Activated CD4-positive, alpha-beta T cell treated with anti-CD3 and anti-CD28 coated beads, Interleukin-10, Interleukin-2, amounts not matched to agents 100 ng/mL and 50 ng/mL, durations not matched to agents 16 hours and 8 hours (primary cell): Measurements from ENCODE around the gene CAMTA1.

Source experiments
- DNase-seq: peaks from one replicate; pipeline ENCODE4 v3.0.0-alpha.2; 2020

Gene CAMTA1

DNA sequence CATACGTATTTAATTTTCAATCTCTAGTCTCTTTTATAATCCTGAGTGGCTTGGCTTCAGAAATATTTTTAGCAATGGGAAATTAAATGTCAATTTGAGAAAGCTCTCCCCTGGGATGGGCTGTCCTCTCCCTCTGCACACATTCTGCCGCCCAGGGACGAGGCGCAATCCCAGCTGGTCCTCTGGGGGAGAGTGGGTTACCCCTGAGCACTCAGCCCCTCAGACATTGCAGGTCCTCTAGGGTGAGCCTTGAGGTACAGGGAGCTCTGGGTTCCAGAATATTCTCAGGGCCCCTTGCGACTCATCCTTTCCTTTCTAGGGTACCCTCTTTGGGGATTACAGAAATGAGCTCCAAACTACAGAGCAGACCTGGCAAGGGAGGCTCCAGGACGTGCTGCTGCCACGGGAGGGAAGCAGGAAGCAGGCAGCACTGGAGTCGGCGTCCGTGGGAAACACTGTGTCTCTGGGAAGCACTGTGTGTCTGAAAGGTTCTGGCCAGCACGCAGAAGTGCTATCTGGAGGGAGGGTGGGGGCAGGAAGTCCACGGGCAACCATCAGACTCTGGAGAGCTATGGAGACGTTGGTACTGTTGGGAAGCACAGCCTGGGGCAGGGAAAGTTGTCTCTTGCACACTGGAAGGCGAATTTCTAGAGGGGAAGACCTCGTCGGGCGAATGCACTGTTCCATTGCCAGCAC, 642.5 kb downstream of the CAMTA1 start:
- DNase-seq, result no peak

DNA sequence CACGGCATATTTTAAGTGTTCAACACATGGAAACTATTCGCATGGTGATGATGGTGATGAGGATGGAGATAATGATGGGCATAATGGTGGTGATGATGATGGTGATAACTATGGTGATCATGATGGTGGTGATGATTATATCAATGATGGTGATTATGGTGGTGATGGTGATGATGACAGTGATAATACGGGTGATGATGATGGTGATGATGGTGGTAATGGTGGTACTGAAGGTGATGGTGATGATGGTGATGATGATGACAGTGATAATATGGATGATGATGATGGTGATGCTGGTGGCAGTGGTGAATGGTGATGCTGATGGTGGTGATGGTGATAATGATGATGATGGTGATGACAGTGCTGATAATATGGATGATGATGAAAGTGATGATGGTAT, 644.0 kb downstream of the CAMTA1 start:
- DNase-seq, result no peak

DNA sequence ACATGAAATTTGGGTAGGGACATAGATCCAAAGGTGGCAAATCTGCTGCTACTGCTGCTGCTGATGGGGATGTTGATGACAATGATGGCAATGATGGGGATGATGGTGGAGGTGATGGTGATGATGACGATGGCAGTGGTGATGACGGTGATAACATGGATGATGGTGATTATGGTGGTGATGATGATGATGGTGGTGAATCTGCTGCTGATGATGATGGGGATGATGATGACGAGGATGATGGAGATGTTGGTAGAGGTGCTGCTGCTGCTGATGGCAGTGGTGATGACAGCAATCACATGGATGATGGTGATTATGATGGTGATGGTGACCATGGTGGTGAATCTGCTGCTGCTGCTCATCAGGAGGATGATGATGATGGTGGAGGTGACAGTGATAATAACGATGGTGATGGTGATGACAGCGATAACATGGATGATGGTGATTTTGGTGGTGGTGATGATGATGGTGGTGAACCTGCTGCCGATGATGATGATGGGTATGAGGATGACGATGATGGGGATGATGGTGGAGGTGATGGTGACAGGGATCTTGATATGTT, 644.9 kb downstream of the CAMTA1 start:
- no peak for DNase-seq

DNA sequence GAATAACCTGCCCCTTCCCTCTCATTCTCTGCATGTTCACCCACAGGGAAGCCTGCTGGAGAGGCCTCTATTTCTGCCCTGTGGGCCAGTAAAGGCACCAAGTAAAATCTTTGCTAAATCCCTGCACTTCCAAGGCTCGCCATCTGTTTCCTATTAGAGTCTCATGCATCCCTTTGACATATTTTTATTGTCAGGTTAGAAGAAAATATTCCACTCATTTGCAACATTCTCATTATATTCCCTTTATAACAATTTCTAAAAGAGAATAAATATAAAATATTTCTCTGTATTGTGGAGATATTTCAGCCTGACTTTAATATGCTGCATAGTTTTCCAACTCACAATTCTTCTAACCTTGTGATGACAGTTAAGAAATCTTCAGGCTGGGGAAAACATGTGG, 645.4 kb downstream of the CAMTA1 start:
- no peak for DNase-seq

DNA sequence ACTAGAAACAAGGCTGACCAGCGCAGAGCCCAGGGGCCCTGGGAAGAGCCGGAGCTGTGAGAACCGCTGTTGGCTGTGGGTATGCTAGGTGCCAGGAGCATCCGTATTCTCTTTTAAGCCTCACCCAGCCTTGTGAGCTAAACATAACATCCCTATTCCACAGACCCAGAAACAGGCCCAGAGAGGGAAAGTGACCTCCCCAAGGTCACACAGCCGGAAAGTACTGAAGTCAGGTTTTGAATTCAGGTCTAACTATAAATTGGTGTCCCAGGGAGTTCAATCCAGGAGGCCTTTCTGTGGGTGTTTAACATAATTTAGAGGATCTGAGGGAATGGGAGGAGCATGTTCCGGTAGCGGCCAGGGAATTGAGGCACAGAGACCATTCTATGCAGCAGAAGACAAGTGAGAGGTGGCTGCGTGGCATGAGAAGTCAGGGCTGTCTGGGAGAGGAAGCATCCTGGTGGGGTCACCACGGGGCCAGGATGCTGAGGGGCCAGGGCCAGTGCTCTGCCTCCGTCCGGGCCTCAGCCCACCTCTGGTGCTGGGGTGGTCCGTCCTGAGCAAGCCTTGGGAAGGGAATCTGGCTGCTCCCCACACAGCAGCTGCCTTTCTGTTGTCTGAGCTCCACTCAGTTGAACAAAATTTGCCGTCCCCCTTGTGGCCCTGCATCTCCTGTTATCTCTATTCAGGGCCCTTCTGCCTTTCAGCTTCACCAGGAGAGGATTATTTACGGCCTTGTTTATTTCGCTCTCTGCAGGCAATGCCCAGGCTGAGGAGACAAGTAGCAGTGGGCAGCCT, 647.0 kb downstream of the CAMTA1 start:
- no peak for DNase-seq

DNA sequence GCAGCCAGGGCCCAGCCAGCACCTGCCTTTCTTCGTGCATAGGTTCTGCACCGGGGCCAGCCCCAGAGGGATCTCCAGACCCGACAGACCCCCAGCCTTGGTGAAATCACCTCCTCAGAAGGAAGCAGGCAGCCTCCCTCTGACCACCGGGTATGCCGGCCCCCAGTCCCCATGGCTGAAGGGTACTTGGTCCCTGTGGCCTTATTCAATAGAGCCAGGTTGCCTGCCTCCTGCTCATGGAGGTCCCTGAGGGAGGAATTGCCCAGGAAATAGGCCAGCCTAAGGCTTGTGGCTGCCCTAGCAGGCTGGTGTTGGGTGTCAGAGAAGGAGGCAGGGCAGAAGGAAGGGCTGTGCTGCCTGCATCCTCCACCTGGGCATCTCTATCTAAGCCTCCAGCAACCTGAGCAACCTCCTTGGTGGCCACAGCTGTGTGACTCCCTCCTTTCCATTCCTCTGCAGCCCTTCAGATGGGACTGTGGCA, 647.7 kb downstream of the CAMTA1 start:
- DNase-seq, result no peak

DNA sequence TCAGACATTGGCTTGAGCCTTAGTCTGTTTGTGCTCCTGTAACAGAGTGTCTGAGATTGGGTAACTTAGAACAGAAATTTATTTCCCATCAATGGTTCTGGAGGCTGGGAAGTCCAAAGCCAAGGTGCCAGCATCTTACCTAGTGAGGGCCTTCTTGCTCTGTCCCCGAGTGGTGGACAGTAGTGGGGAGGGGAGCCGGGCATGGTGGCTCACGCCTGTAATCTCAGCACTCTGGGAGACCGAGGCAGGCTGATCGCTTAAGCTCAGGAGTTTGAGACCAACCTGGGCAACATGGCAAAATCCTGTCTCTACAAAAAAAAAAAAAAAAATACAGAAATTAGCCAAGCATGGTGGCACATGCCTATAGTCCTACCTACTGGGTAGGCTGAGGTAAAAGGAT, 649.3 kb downstream of the CAMTA1 start:
- no peak for DNase-seq

DNA sequence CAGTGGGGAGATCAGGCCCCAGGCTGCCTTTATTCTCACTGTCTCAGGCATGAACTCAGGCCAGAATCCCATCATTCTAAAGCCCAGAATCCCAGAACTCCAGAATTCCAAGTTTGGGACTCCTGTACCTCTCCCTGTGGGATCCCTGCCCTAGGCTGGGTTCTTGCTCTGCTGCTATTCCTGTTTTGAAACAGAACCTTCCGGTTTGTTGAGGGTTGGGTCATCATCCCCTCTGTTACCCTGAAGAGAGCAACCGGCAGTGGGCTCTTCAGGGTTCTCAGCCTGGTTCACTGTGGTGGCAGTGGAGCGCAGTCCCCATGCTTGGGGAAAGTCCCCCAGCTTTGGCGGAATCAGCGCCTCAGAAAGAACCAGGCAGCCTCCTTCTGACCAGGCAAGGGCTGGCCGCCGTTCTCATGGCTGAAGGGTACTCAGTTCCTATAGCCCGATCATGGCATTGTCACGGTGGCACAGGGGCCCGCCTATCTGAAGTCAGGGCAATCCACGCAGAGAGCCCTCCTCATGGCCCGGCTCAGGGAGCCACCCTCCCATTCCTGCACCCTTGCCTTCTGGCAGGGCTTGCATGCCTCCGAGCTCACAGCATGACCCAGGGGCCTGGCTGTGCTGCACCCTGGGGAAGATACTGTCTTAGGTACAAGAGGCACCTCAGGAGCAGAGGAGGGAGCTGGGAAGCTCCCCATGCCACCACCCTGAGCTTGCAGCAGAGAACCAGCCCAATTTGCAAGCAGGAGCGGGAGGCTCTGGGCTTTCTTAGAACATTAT, 650.2 kb downstream of the CAMTA1 start:
- no peak for DNase-seq

DNA sequence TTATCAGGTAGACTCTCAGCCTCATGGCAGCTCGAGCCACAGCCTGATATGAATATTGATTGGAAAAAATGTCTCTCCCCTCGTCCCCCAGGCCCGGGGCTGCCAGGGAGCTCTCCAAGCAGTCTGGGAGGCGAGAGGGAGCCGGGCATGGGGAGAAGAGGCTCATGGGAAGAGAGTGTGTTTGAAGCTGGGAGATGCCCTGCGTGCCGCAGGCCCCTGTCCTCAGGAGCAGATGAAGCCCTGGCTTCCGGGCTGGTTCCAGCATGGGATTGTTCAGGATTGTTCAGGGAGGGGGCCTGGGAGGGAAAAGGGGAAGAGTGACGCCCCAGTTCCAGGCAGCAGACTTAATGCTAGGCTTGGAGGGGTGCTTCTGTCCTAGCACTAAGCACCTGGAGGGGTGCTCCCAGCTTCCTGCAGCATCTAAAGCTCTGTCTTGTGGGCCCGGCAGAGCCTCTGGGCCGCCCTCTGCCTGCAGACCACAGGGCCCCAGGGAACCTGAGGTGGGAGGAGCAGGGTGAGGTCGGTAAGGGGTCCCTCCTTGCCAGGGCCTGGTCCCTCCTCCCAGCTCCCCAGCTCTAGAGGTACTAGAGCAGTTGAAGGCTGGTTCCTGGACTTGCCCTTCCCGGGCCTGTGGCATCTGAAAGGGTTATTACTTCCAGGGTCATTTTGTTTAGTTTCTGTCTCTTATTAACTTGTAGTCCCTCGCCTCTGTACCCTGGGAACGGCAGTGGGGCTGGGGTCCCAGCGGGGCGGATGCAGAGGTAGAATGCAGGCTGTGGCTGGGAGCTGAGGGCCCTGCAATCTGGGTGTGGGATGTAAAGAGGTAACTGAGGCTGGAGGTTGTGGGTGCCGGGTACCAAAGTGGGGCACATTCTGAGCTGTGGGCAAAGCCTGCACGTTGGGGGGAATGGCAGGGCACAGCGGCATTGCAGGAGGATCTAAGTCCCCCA, 651.1 kb downstream of the CAMTA1 start:
- DNase-seq, result no peak

DNA sequence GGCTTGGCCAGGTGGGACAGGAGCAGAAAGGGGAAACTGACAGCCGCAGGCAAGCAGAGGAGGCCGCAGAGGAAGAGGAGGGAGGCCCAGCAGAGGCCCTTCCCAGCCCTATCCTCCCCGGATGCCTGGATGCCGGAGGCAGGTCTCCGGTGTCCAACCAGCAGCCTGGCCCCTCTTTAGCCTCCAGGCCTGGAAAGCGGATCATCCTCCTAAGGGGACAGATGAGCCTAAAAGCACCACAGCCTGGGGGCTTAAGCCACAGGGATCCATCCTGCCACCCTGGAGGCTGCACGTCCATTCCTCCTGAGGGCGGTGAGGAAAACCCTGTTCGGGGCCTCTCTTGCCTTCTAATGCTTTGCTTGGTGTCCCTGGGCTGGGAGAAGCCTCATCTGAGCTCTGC, 651.8 kb downstream of the CAMTA1 start:
- no peak for DNase-seq

DNA sequence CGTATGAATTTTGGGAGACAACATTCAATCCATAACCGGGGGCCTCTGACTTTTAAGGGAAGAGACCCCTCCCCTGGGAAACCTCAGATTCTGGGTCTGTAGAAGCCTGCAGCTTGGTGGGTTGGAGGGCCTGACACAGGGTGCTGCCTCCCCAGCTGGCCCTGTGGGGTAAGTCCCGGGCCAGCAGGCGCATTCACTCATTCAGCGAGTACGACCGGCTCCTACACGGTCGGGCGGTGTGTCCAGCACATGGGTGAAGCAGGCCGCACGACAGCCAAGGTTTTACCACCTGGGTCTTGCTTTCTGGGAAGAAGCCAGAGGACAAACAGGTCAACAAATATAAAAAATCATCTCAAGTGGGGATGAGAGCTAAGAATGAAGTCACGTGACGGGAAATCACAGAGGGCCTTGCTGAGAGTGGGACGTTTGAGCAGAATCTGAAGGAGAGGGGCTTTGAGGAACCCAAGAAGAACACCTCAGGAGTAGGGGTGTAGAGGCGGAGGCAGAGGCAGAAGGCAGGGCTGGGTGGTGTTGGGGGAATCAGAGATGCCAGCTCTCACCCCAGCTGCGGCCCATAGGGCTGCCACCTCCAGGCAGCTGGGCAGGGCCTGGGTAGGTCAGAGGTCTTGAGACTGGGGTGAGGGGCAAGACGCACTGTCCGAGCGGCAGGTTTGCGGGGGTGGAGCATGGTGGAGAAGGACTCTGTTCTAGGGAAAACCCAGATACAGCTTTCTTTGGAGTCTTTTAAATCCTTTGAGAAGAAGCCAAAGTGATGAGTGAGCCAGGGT, 652.5 kb downstream of the CAMTA1 start:
- no peak for DNase-seq

DNA sequence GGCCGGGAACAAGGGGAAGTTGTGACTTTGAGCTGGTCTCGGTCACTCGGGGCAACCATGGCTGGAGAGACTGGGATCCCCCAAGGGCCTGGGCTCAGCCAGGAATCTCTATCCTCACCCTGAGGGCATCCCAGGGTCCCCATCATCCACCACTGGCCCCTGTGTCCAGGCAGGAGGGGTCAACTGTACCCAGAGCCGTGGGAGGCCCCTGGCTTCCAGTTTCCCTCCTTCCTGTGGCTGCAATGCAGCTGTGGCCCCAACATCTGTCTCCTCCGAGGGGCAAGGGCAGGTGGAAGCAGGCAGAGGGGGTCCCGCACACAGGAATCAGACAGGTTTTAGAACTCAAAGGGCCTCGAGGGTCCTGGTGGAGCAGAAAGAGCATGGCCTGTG, 653.1 kb downstream of the CAMTA1 start:
- no peak for DNase-seq

DNA sequence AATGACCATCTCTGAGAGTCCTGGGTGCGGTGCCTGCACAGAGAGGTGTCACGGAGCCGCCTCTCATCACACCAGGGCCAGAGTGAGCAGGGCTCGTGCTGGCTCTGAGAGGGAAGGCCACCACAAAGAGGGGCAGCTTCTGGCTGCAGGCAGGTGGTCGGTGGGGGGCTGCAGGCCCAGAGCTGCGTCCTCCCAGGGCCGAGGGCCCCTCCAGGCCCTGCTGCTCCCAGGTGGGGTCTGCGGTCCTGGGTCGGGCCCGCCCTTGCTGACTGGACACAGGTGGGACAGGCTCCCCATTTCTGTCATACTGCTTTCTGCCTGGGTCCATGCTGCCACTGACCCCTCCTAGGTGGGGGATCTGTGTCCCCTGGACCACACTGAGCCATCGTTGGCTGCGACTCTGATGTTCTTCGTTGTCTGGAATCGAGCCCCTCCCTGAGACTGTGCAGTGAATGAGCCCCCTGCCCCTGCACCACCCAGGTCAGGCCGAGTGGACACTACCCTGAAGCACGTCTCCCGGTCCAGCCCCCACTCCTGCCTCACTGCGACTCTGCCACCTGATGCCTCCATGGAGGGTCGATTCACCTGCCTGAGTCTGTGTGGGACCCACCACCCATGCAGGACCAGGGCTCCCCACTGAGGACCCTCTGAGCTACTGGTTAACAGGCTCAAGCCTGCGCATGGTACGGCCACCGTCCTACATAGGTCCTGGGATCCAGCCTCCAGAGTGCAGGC, 653.8 kb downstream of the CAMTA1 start:
- no peak for DNase-seq

DNA sequence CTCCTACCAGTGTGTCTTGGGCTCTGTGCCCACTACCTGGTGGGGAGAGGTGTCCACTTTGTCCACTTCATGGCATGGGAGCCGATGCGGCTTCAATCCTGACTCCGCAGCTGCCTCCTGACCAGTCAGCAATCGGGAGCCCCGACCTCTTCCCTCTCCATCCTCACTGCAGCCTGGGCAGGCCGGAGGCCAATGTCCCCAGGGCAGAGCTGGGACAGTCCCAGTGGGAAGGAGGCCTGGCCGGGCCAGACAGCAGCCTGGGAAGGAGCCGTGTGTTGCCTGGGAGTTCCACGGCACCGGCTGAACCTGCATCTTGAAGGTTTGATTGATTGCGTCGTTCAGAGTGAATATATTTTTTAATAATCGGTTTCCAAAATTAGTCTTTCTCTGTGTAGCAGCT, 654.9 kb downstream of the CAMTA1 start:
- no peak for DNase-seq

DNA sequence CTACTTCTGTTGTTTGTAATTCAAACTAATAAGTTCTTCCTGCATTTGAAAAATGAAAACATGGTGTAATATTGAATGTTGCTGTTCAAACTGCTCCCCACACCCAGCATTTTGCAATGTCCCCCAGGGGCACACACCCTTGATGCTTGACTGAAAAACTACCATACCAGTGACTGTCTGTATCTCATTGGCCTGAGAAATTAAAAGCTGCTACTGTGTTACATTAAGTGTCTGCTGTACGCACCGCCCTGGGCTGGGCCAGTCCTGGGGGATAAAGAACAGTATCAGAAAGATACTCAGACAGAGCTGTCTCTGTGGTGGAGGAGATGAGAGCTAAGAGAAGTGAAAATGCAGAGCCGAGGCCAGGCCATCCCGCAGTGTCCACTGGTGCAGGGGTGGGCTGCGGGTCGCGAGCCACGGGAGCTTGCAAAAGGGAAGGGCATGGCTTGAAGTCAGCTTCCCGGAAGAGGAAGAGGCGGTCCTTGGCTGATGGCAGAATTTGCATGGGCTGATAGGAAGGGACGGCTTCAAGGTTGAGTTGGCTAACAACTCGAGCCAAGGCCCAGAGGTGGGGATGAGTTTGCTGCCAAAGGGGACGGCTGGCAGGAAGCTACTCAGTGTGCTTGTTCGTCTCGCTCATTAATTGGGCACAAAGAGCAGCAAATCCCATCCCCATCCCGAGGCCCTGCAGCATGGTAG, 656.0 kb downstream of the CAMTA1 start:
- no peak for DNase-seq

DNA sequence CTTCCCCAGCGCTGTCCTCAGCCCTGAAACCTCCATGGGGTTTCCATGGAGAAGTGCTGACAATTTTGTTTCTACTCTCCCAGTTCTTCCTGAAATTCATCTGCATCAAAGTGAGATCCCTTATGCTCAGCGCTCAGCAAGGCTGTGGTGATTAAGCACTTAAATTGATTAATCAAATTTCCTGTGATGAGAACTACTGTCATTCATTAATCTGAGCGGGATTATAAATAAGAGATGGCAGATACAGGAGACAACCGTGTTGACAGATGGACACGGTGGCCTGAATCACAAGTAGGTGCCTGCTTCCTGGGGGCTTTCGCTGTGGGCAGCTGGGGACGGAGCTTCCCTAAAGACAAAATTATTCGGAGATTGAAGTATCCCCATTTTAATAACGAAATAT, 656.8 kb downstream of the CAMTA1 start:
- DNase-seq, result no peak

DNA sequence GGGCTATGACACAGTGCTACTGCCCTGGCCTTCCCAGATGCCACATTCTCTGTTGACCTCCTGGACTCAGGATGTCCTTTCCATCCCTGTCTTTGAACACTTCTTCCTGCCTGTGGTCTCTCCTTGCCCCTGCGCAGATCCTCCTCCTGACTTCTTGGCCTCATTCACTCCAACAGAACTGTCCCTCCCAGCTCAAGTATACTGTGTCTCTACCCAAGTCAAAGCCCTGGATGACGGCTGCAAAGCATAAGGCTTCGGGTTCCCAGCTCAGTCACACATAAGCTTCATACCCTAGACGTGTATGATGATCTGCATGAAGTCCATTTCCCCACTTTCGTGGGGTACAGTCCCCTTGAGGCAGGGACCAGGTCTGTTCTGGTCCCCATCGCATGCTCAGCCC, 657.7 kb downstream of the CAMTA1 start:
- no peak for DNase-seq

DNA sequence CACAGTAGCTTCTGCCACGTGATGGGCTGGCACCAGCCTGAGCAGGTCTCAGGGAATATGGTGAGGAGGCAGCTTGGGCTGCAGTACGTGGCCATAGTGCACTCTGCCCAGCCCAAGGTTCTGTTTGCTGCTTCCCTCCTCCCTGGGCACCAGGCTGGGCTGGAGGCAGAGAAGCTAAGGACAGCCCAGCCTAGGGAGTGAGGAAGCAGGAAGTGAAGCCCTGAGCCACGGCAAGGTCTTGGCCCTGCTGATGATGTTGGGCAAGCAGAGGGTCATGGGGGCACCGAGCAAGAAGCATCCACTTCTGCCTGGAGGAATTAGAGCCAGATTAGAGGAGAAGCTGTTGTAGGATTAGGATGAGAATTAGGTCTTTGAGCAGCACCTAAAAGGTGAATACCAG, 659.1 kb downstream of the CAMTA1 start:
- DNase-seq, result no peak

DNA sequence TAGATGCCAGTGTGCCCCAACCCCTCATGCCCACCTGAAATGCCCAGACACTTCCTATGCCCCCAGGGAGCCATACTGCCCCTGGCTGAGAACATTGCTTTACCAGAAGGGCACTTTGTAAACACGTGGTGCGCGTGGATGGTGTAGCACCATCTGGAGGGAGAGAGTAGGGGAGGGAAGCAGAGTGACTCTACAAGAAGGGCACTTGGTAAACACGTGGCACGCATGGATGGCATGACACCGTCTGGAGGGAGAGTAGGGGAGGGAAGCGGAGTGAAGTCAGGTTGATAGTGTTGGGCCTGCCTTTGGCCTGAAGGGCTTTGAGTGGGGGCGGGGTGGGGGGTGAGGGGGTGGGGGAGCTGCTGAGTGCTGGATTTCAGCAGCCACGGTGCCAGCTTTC, 661.8 kb downstream of the CAMTA1 start:
- no peak for DNase-seq

DNA sequence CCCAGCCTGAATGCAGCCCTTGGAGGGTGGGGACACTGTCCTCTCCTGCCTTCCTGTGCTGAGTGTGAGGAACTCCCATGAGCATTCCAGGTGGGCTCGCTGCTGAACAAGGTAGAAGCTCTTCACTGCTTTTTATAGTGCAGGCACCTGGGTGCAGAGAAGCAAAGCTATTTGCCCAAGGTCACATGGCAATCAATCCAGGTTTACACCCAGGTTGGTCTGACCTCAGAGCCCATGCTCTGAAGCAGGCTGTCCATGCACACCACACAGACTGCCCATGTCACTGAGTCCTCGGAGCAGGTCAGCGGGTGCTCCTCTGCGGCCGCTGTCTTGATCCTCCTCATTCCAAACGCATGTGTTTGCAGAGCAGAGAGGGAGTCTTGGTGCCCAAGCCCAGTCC, 662.5 kb downstream of the CAMTA1 start:
- no peak for DNase-seq
